Lung (tissue), 12 donors: ENCODE data around the gene FOXP1. TPM values are rescaled to one million over a fixed set of nuclear protein-coding genes. Genes with fewer than 3 reads are reported as not detected.
A peak's percentile ranks its signal among the peaks of the same experiment; 100 is the strongest.

Experiments used
- ATAC-seq: fragments of 200-7000 bp; cut with Tn5 transposase; one replicate; pipeline ENCODE4 v1.9.1; 2020; ENCODE audit warnings: moderate number of reproducible peaks; ENCODE audit not compliant: insufficient read depth, low FRiP score
- DNase-seq, 3 donors: peaks; one replicate each; pipeline ENCODE4 v3.0.0-alpha.2; 2013 to 2017
- H3K27ac ChIP-seq, 2 donors: one replicate each; pipeline ENCODE4 v1.5.1; 2013; ENCODE audit warnings: mild to moderate bottlenecking in 2 of 2, moderate library complexity in 2 of 2, control low read depth in 1 of 2, inconsistent platforms in 1 of 2, low read depth in 1 of 2, low read length in 1 of 2
- H3K27me3 ChIP-seq, 3 donors: one replicate each; pipeline ENCODE4 v1.5.1; 2013; ENCODE audit warnings: low read length in 2 of 3; ENCODE audit not compliant: control insufficient read depth in 3 of 3, insufficient read depth in 3 of 3
- H3K36me3 ChIP-seq, 4 donors: one replicate each; pipeline ENCODE4 v1.5.1; 2013; ENCODE audit warnings: low read length in 4 of 4, mild to moderate bottlenecking in 1 of 4, moderate library complexity in 1 of 4; ENCODE audit not compliant: control insufficient read depth in 4 of 4, insufficient read depth in 4 of 4
- H3K4me1 ChIP-seq, 5 donors: one replicate each; pipeline ENCODE4 v1.5.1; 2013; ENCODE audit warnings: low read length in 5 of 5, mild to moderate bottlenecking in 2 of 5, moderate library complexity in 1 of 5; ENCODE audit not compliant: control insufficient read depth in 5 of 5, insufficient read depth in 5 of 5
- H3K4me3 ChIP-seq: one replicate; pipeline ENCODE4 v1.5.1; 2013; ENCODE audit warnings: mild to moderate bottlenecking, control low read depth, moderate library complexity
- H3K9ac ChIP-seq, 2 donors: one replicate each; pipeline ENCODE4 v1.5.1; 2013; ENCODE audit warnings: low read length in 2 of 2, control low read depth in 1 of 2; ENCODE audit not compliant: insufficient read depth in 1 of 2
- H3K9me3 ChIP-seq, 4 donors: one replicate each; pipeline ENCODE4 v1.5.1; 2013; ENCODE audit warnings: low read length in 3 of 4, mild to moderate bottlenecking in 1 of 4, moderate library complexity in 1 of 4; ENCODE audit not compliant: control insufficient read depth in 4 of 4, insufficient read depth in 3 of 4
- WGBS, 2 donors: extraction: QIAGEN DNeasy Blood & Tissue Kit; methylation state at CpG; one replicate each; pipeline ENCODE4 v1.1.7; 2013; 5-methylcytosine and 5-hydroxymethylcytosine counted together
- polyA plus RNA-seq, 2 donors: library from polyadenylated mRNA; stranded (reverse); fragments of 200-250 nt; gene quantifications; one replicate each; pipeline ENCODE4 v1.2.1, GENCODE V29; 2013
- total RNA-seq, 2 donors: library from RNA; depleted of rRNA in 1 of 2; stranded (reverse); fragments of >200 nt in 1 of 2; gene quantifications; one replicate each; pipeline ENCODE4 v1.2.1, GENCODE V29; 2014 to 2021
- TF ChIP-seq, protein P1 (sequence below): IDR thresholded peaks from 2 replicates; pipeline ENCODE4 v1.5.1; 2012; ENCODE audit warnings: mild to moderate bottlenecking; ENCODE audit errors: control extremely low read depth, extremely low read depth
- donor health status: control.
- donor health status: control.
- donor health status: Bipolar disorder and iron deficiency.
- donor health status: healthy.
- donor health status: DM: yes; HTN: yes; CAD: no.

Gene FOXP1
- total and polyA plus RNA-seq, 4 donors: 13.8 to 287 (median 73.9) TPM

DNA sequence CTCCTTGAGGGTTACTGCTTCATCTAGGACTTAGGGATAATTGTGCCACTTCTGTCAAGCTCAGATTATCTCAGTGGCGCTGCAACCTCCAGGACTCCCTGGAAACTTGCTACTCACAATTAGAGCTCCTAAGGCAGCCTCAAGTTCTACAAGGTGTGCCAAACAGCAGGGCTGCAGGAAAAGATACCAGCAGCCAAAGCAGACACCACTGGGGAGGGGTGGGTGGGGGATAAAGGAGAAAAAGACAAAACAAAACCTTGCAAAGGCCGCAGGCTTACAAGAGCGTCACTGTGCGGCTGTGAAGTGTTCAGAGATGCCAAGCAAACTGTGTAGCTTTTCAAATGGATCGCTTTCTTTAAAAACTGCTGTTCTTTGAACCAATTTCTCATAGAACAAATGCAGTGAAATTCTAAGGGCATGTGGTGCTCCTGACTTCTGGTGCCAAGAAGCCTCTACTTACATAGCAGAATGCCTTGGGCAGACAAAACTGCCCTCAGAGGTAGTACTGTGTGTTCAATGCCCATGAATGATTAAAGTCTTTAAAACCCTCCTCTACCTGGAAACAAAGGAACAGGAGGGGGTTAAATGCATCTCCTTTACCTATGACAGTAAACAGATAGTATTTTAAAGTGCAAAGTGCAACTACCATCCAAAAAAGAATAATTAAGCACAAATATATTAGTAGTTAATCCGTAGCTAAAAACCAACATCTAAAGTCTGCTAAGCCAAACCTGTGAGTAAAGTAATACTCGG is 353.4 kb downstream of the FOXP1 start:
- Histone ChIP-seq H3K9me3 (no peaks in the 10 kb centered on the region), H3K9ac (no peak overlapping the region), H3K27me3 (no peaks in the 10 kb centered on the region), H3K27ac (no peak overlapping the region), H3K4me3 (no peak overlapping the region), H3K36me3 (no peaks in the 10 kb centered on the region), H3K4me1 (peaks cover 2 to 21% (median 10%) of the 10 kb centered on the region in 5 donors)
- TF ChIP-seq, protein P1, sequence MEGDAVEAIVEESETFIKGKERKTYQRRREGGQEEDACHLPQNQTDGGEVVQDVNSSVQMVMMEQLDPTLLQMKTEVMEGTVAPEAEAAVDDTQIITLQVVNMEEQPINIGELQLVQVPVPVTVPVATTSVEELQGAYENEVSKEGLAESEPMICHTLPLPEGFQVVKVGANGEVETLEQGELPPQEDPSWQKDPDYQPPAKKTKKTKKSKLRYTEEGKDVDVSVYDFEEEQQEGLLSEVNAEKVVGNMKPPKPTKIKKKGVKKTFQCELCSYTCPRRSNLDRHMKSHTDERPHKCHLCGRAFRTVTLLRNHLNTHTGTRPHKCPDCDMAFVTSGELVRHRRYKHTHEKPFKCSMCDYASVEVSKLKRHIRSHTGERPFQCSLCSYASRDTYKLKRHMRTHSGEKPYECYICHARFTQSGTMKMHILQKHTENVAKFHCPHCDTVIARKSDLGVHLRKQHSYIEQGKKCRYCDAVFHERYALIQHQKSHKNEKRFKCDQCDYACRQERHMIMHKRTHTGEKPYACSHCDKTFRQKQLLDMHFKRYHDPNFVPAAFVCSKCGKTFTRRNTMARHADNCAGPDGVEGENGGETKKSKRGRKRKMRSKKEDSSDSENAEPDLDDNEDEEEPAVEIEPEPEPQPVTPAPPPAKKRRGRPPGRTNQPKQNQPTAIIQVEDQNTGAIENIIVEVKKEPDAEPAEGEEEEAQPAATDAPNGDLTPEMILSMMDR: no peak
- WGBS, 2 donors: 92 to 94% methylated on average over 7 of the region's 7 CpGs
- DNase-seq (no peak), ATAC-seq (no peak)

DNA sequence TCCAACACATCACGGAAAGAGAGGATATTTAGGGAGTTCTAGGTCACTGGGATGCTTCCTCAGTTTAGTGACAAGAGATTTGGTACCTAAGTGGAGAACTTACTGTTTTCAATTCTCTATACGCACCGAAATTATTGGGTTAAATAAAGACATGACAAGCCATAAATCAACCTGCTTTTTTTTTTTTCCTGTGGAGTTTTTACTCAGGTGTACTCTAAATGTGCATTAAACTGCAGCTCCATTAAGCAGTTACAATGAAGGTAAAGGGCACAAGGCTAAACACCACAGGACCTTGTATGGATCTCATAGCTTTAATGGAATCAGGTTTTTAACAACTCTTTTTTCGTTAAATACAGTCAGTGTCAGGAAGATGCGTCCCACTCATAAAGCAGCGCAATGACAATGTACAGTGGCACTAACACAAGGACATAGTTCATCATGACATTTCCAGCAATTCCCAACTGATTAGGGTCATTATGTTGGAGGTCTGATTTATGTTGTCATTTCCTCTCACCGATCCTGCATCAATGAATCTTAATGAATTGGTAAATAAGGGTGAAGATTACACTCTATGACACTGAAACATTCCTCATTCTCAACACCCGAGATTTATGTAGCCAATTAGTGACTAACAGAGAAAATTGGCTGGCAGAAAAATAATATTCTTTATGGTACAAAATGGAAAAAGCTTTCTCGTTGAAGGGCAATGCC is 355.2 kb downstream of the FOXP1 start:
- H3K36me3 ChIP-seq: no peaks in the 10 kb centered on the region
- H3K27ac ChIP-seq: no peak overlapping the region
- 85 to 87% methylated on average over 9 of the region's 9 CpGs for WGBS, 2 donors
- H3K4me3 ChIP-seq: no peak overlapping the region
- no peaks in the 10 kb centered on the region for H3K9me3 ChIP-seq
- DNase-seq: no peak
- TF ChIP-seq, protein P1: no peak
- no peak overlapping the region for H3K9ac ChIP-seq
- peaks cover 2 to 25% (median 10%) of the 10 kb centered on the region in 5 donors for H3K4me1 ChIP-seq
- ATAC-seq: no peak
- no peaks in the 10 kb centered on the region for H3K27me3 ChIP-seq

DNA sequence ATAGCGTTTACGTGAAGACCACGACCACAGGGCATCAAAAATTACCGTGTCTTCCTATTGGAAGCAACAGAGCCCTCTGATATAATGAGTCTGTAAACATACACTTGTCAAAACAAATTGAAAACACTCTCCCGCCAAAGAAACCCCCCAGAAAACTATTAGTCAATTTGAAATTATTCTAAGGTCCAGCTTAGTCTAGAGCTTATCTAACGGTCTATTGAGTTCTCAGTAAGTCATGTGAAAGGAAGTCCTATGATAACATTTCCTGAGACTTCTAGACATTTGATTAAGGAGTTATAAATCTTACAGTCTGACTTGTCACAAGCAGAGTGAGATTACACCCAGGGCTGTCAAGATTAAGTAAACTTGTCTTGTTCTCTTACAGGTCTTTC is 356.3 kb downstream of the FOXP1 start:
- TF ChIP-seq, protein P1: no peak
- Histone ChIP-seq H3K9me3 (no peaks in the 10 kb centered on the region), H3K9ac (no peak overlapping the region), H3K27ac (peak overlapping the region; percentile 45 to 80), H3K27me3 (no peaks in the 10 kb centered on the region), H3K4me3 (no peak overlapping the region), H3K4me1 (peaks cover 2 to 25% (median 10%) of the 10 kb centered on the region in 5 donors), H3K36me3 (no peaks in the 10 kb centered on the region)
- no peak for DNase-seq
- WGBS, 2 donors: 54 to 61% methylated on average over 6 of the region's 6 CpGs
- no peak for ATAC-seq
